Nephron (organoid): ENCODE results near the gene MSI2.

ENCODE experiments used
- H3K27ac Mint-ChIP-seq, 3 experiments: 2 replicates each; pipeline ENCODE4 v1.8.0; 2020; ENCODE audit warnings: mixed read lengths in 3 of 3, mild to moderate bottlenecking in 2 of 3, moderate library complexity in 1 of 3
- H3K27me3 Mint-ChIP-seq: 2 replicates; pipeline ENCODE4 v1.8.0; 2021; ENCODE audit warnings: low read depth, mild to moderate bottlenecking, moderate library complexity, mixed read lengths
- H3K36me3 Mint-ChIP-seq: 2 replicates; pipeline ENCODE4 v1.8.0; 2020; ENCODE audit warnings: low read depth, mixed read lengths
- H3K4me1 Mint-ChIP-seq: 2 replicates; pipeline ENCODE4 v1.8.0; 2020; ENCODE audit warnings: mixed read lengths
- H3K4me3 Mint-ChIP-seq, 3 experiments: 2 replicates each; pipeline ENCODE4 v1.8.0; 2020; ENCODE audit warnings: mild to moderate bottlenecking in 3 of 3, mixed read lengths in 3 of 3, moderate library complexity in 2 of 3
- H3K9me3 Mint-ChIP-seq: 2 replicates; pipeline ENCODE4 v1.8.0; 2020; ENCODE audit warnings: mixed read lengths
- CTCF ChIP-seq, 3 experiments: fragments of 200-600 bp; sonication (generic); IDR thresholded peaks; one replicate each; pipeline ENCODE4 v1.5.0; 2021; ENCODE audit warnings: antibody characterized with exemption in 3 of 3; ENCODE audit not compliant: unreplicated experiment in 3 of 3

MSI2 gene

DNA sequence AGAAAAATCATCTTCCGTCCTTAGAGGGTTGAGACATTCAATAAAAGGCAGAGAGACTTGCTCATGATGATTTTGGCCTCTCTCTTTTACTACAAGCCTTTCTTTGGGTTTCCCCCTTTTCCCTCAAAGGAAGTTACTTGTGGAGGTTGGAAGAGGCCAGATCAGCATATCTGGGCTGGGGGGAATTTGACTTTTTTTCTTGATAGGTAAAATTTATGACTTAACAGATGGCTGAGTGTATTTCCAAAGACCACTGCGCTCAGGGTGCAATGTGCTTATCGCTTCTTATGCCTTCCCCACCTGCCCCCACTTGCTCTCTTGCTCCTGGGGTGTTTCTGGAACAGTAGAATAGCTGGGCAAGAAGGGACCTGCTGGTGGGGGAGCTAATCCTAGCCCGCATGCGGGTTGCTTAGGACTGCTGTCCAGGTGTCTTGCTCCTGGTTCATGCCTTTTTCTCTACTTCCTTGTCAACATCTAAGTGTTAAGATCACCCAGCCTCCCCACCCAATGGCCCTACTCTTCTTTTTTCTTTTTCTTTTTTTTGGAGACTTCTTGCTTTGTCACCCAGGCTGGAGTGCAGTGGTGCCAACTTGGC is 131.9 kb downstream of the MSI2 start:
- TF ChIP-seq CTCF (IDR thresholded peaks at IDR 0.05; ENCODE audit: unreplicated experiment in 3 of 3) = no peak
- Mint-ChIP-seq H3K4me3 (no peak overlapping the region), H3K27ac (no peak overlapping the region), H3K9me3 (peaks cover 37% of the 10 kb centered on the region), H3K27me3 (peaks cover 4% of the 10 kb centered on the region), H3K36me3 (peaks cover 84% of the 10 kb centered on the region), H3K4me1 (no peaks in the 10 kb centered on the region)

- H3K4me1 Mint-ChIP-seq = no peaks in the 10 kb centered on the region
- H3K4me3 Mint-ChIP-seq = no peak overlapping the region
- peaks cover 4% of the 10 kb centered on the region for H3K27me3 Mint-ChIP-seq
- no peak for TF ChIP-seq CTCF (IDR thresholded peaks at IDR 0.05; ENCODE audit: unreplicated experiment in 3 of 3)
- no peak overlapping the region for H3K27ac Mint-ChIP-seq
- H3K36me3 Mint-ChIP-seq = peaks cover 89% of the 10 kb centered on the region
- peaks cover 43% of the 10 kb centered on the region for H3K9me3 Mint-ChIP-seq
Observed at GRCh38 chr17:57389473-57389872, 133.2 kb downstream of the MSI2 start.

- H3K36me3 Mint-ChIP-seq = peaks cover 84% of the 10 kb centered on the region
- no peak for TF ChIP-seq CTCF (IDR thresholded peaks at IDR 0.05; ENCODE audit: unreplicated experiment in 3 of 3)
- H3K4me3 Mint-ChIP-seq = no peak overlapping the region
- H3K27me3 Mint-ChIP-seq = peaks cover 10% of the 10 kb centered on the region
- peak overlapping the region in 2 of 3 experiments; percentile 52 to 72 for H3K27ac Mint-ChIP-seq
- peaks cover 6% of the 10 kb centered on the region for H3K4me1 Mint-ChIP-seq
- H3K9me3 Mint-ChIP-seq = peaks cover 41% of the 10 kb centered on the region
Observed at GRCh38 chr17:57391076-57391825, 134.9 kb downstream of the MSI2 start.

- TF ChIP-seq CTCF (IDR thresholded peaks at IDR 0.05; ENCODE audit: unreplicated experiment in 3 of 3) = no peak
- Mint-ChIP-seq H3K9me3 (peaks cover 41% of the 10 kb centered on the region), H3K27me3 (peaks cover 10% of the 10 kb centered on the region), H3K4me1 (peaks cover 13% of the 10 kb centered on the region), H3K36me3 (peaks cover 80% of the 10 kb centered on the region), H3K4me3 (no peak overlapping the region), H3K27ac (peak overlapping the region in 1 of 3 experiments; percentile 72)
Observed at GRCh38 chr17:57391857-57392471, 135.6 kb downstream of the MSI2 start.

GRCh38 chr17:57393368-57393767 is 137.0 kb downstream of the MSI2 start:
- TF ChIP-seq CTCF (IDR thresholded peaks at IDR 0.05; ENCODE audit: unreplicated experiment in 3 of 3) = no peak
- Mint-ChIP-seq H3K4me3 (no peak overlapping the region), H3K27ac (no peak overlapping the region), H3K27me3 (peaks cover 15% of the 10 kb centered on the region), H3K36me3 (peaks cover 67% of the 10 kb centered on the region), H3K4me1 (peaks cover 13% of the 10 kb centered on the region), H3K9me3 (peaks cover 36% of the 10 kb centered on the region)
